Trophoblast cell (in vitro differentiated cells and primary cell): ENCODE data around the gene TTLL11.
A peak's percentile ranks its signal among the peaks of the same experiment; 100 is the strongest.

Experiments
- DNase-seq, 2 donors: peaks; one replicate each; pipeline ENCODE4 v3.0.0-alpha.2; 2016
- H2AFZ ChIP-seq: 2 replicates; pipeline ENCODE4 v1.6.1; 2013; ENCODE audit warnings: low read length, moderate library complexity, mild to moderate bottlenecking; ENCODE audit not compliant: insufficient read depth, poor library complexity
- H2AK5ac ChIP-seq: 2 replicates; pipeline ENCODE4 v1.6.1; 2013; ENCODE audit warnings: mild to moderate bottlenecking, low read length
- H2BK120ac ChIP-seq: 2 replicates; pipeline ENCODE4 v1.6.1; 2013; ENCODE audit warnings: low read length, mild to moderate bottlenecking, moderate library complexity; ENCODE audit not compliant: insufficient read depth, poor library complexity
- H2BK12ac ChIP-seq: 2 replicates; pipeline ENCODE4 v1.6.1; 2013; ENCODE audit warnings: mild to moderate bottlenecking, low read length, moderate library complexity
- H2BK5ac ChIP-seq: 2 replicates; pipeline ENCODE4 v1.6.1; 2013; ENCODE audit warnings: low read length, low read depth, moderate library complexity, mild to moderate bottlenecking; ENCODE audit not compliant: poor library complexity
- H3K14ac ChIP-seq: 2 replicates; pipeline ENCODE4 v1.6.1; 2013; ENCODE audit warnings: mild to moderate bottlenecking, low read length
- H3K18ac ChIP-seq: 2 replicates; pipeline ENCODE4 v1.6.1; 2013; ENCODE audit warnings: mild to moderate bottlenecking, low read length
- H3K23ac ChIP-seq: 2 replicates; pipeline ENCODE4 v1.6.1; 2013; ENCODE audit warnings: low read length
- H3K27ac ChIP-seq: 2 replicates; pipeline ENCODE4 v1.5.1; 2013; ENCODE audit warnings: low read depth, mild to moderate bottlenecking, inconsistent platforms, low read length, moderate library complexity
- H3K27me3 ChIP-seq: 2 replicates; pipeline ENCODE4 v1.6.1; 2013; ENCODE audit warnings: inconsistent platforms, mild to moderate bottlenecking, low read length, moderate library complexity; ENCODE audit not compliant: insufficient read depth
- H3K36me3 ChIP-seq, 2 experiments: 1 replicate in 1 of 2; 2 replicates in 1 of 2; pipeline ENCODE4 v1.6.1; 2013; ENCODE audit warnings: low read length in 2 of 2, mild to moderate bottlenecking in 2 of 2, moderate library complexity in 1 of 2; ENCODE audit not compliant: insufficient read depth in 2 of 2, control insufficient read depth in 1 of 2
- H3K4ac ChIP-seq: 2 replicates; pipeline ENCODE4 v1.6.1; 2013; ENCODE audit warnings: low read depth, mild to moderate bottlenecking, low read length, moderate library complexity
- H3K4me1 ChIP-seq, 2 experiments: 1 replicate in 1 of 2; 2 replicates in 1 of 2; pipeline ENCODE4 v1.6.1; 2013; ENCODE audit warnings: low read length in 2 of 2, mild to moderate bottlenecking in 2 of 2, moderate library complexity in 1 of 2; ENCODE audit not compliant: insufficient read depth in 2 of 2, control insufficient read depth in 1 of 2
- H3K4me2 ChIP-seq: 2 replicates; pipeline ENCODE4 v1.6.1; 2013; ENCODE audit warnings: inconsistent platforms, mild to moderate bottlenecking, low read length, moderate library complexity
- H3K4me3 ChIP-seq: 2 replicates; pipeline ENCODE4 v1.5.1; 2013; ENCODE audit warnings: mild to moderate bottlenecking, low read depth, low read length, inconsistent platforms
- H3K79me1 ChIP-seq: one replicate; pipeline ENCODE4 v1.6.1; 2013; ENCODE audit warnings: low read length
- H3K79me2 ChIP-seq: 2 replicates; pipeline ENCODE4 v1.6.1; 2013; ENCODE audit warnings: low read length, mild to moderate bottlenecking; ENCODE audit not compliant: control insufficient read depth, insufficient read depth, poor library complexity
- H3K9ac ChIP-seq: 2 replicates; pipeline ENCODE4 v1.6.1; 2013; ENCODE audit warnings: mild to moderate bottlenecking, low read length
- H3K9me3 ChIP-seq: 2 replicates; pipeline ENCODE4 v1.6.1; 2013; ENCODE audit warnings: low read depth, mild to moderate bottlenecking, control low read depth, inconsistent platforms, low read length; ENCODE audit not compliant: insufficient read depth
- H4K12ac ChIP-seq: 2 replicates; pipeline ENCODE4 v1.6.1; 2013; ENCODE audit warnings: low read depth, mild to moderate bottlenecking, low read length, moderate library complexity
- H4K8ac ChIP-seq: 2 replicates; pipeline ENCODE4 v1.6.1; 2013; ENCODE audit warnings: low read depth, mild to moderate bottlenecking, low read length, moderate library complexity
- H4K91ac ChIP-seq: one replicate; pipeline ENCODE4 v1.6.1; 2013; ENCODE audit warnings: low read depth, mild to moderate bottlenecking, low read length, moderate library complexity
- WGBS: extraction: QIAGEN DNeasy Blood & Tissue Kit; methylation state at CpG from one replicate; pipeline ENCODE4 v1.1.7; 2013; ENCODE audit warnings: missing lambda C conversion rate; ENCODE audit not compliant: insufficient read length, insufficient coverage; ENCODE audit errors: extremely low coverage; 5-methylcytosine and 5-hydroxymethylcytosine counted together

The TTLL11 gene

DNA sequence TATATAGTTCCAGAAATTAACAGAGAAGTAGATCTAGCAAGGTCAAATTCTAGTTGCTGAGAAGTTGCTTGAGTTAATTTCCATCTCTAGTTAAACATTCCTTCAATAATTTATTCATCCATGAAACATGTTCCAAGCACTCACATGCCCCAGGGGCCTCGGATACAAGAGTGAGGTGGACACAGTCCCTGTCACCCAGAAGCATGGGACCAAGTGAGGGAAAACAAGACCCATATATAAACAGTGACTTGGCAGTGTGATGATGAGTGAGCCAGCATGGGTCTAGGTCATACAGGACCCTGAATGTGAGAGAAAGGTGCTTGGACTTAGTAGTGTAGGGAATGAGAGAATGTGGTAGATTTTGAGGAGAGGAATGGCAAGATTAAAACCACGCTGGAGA is 216.9 kb downstream of the TTLL11 start:
- no peak overlapping the region for H4K8ac ChIP-seq
- no peak overlapping the region for H2BK5ac ChIP-seq
- no peak overlapping the region for H3K9ac ChIP-seq
- H2BK12ac ChIP-seq, result no peak overlapping the region
- no peaks in the 10 kb centered on the region for H3K27me3 ChIP-seq
- H4K12ac ChIP-seq, result no peak overlapping the region
- no peak overlapping the region for H2AFZ ChIP-seq
- H3K27ac ChIP-seq, result no peak overlapping the region
- H3K36me3 ChIP-seq, result no peaks in the 10 kb centered on the region
- H3K4me2 ChIP-seq, result no peak overlapping the region
- H3K4me3 ChIP-seq, result no peak overlapping the region
- H2BK120ac ChIP-seq, result no peak overlapping the region
- H3K79me1 ChIP-seq, result no peaks in the 10 kb centered on the region
- no peak overlapping the region for H3K14ac ChIP-seq
- DNase-seq, result peak in 1 of 2 donors; percentile 7
- no peak overlapping the region for H4K91ac ChIP-seq
- WGBS, result no CpG with 5 or more reads among the region's 2 CpGs
- H3K79me2 ChIP-seq, result no peaks in the 10 kb centered on the region
- no peak overlapping the region for H3K18ac ChIP-seq
- H3K4ac ChIP-seq, result no peak overlapping the region
- H2AK5ac ChIP-seq, result no peak overlapping the region
- H3K23ac ChIP-seq, result no peak overlapping the region
- H3K9me3 ChIP-seq, result no peaks in the 10 kb centered on the region
- no peaks in the 10 kb centered on the region for H3K4me1 ChIP-seq

DNA sequence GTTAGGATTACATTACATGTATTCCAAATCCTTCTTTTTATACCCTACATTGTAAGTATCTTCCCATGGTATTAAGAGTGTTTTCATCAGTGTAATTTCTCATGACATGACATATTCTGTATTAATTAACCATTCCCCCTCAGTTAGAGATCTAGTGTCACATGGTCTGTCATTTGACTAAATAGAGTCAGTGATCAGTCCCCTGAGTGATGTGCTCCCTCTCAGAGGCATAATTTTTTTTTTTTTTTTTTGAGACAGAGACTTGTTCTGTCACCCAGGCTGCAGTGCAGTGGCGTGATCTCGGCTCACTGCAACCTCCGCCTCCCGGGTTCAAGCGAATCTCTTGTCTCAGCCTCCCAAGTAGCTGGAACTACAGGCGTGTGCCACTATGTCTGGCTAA is 218.6 kb downstream of the TTLL11 start:
- Histone ChIP-seq H3K27me3 (no peaks in the 10 kb centered on the region), H3K9me3 (no peaks in the 10 kb centered on the region), H2BK120ac (no peak overlapping the region), H4K91ac (no peak overlapping the region), H2AK5ac (no peak overlapping the region), H2BK12ac (no peak overlapping the region), H3K18ac (no peak overlapping the region), H3K27ac (no peak overlapping the region), H3K9ac (no peak overlapping the region), H2BK5ac (no peak overlapping the region), H4K8ac (no peak overlapping the region), H3K36me3 (no peaks in the 10 kb centered on the region), H3K14ac (no peak overlapping the region), H3K4me2 (no peak overlapping the region), H3K79me1 (no peaks in the 10 kb centered on the region), H3K23ac (no peak overlapping the region), H3K4me1 (no peaks in the 10 kb centered on the region), H3K4me3 (no peak overlapping the region), H3K79me2 (no peaks in the 10 kb centered on the region), H4K12ac (no peak overlapping the region), H2AFZ (no peak overlapping the region), H3K4ac (no peak overlapping the region)
- no peak for DNase-seq
- no CpG with 5 or more reads among the region's 6 CpGs for WGBS

DNA sequence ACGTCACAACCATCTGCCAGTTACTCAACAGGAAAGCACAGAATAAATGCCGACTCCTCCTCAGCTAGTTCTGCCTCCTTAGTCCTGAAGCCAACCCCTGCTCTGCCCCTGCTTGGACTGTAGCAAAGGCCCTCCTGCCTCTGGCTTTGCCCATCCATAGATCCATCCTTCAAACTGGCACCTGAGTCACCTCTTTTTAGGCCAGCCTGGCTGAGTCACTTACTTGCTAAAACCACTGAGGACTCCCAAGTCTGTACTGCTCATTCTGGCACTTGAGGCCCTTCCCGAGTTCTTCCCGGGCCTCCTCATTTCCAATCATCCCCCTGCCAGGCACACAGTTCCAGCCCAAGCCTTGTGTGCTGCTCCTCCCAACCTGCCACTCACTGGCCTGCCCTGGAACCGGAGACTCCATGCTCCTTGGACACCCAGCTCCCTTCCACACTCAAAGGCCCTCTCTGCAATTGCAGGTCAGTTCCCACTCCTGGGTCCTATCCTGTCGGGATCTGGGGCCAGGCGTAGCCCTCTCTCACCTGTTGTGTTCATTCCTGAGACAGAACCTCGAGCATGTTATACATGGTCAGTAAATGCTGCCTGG is 221.6 kb downstream of the TTLL11 start:
- Histone ChIP-seq H3K9ac (no peak overlapping the region), H3K18ac (no peak overlapping the region), H2AK5ac (no peak overlapping the region), H3K23ac (no peak overlapping the region), H3K27me3 (no peaks in the 10 kb centered on the region), H3K79me1 (no peaks in the 10 kb centered on the region), H3K27ac (no peak overlapping the region), H3K4ac (no peak overlapping the region), H2BK12ac (no peak overlapping the region), H3K4me3 (no peak overlapping the region), H3K4me1 (no peaks in the 10 kb centered on the region), H4K91ac (no peak overlapping the region), H3K79me2 (no peaks in the 10 kb centered on the region), H2BK5ac (no peak overlapping the region), H3K4me2 (no peak overlapping the region), H2BK120ac (no peak overlapping the region), H3K14ac (no peak overlapping the region), H2AFZ (no peak overlapping the region), H3K9me3 (no peaks in the 10 kb centered on the region), H3K36me3 (no peaks in the 10 kb centered on the region), H4K8ac (no peak overlapping the region), H4K12ac (no peak overlapping the region)
- DNase-seq, result no peak
- WGBS, result no CpG with 5 or more reads among the region's 8 CpGs

DNA sequence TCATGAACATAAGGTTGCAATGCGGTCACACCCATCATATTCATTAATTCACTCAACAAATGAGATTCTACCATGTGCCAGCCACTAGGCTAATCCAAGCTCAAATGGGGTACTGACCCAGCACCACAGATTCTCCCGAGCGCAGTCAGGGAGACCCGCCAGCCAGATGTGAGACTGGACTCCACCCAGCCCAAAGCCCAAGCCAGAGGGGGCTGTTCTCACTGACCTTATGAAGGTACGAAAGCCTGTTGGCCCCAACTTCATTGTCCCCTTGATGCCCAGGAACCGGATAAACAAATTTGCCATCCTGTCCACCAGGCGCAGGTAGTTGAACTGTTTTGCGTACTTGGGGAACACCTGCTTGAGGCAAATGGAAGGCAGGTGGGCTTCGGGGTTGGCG is 222.8 kb downstream of the TTLL11 start:
- Histone ChIP-seq H3K36me3 (no peaks in the 10 kb centered on the region), H4K8ac (no peak overlapping the region), H2BK12ac (no peak overlapping the region), H3K18ac (no peak overlapping the region), H4K91ac (no peak overlapping the region), H3K4me2 (no peak overlapping the region), H3K27me3 (no peaks in the 10 kb centered on the region), H3K4me3 (peak overlapping the region; percentile 23), H3K14ac (no peak overlapping the region), H3K79me1 (no peaks in the 10 kb centered on the region), H2BK120ac (no peak overlapping the region), H2BK5ac (no peak overlapping the region), H3K4ac (no peak overlapping the region), H2AK5ac (no peak overlapping the region), H4K12ac (no peak overlapping the region), H3K23ac (no peak overlapping the region), H3K9ac (no peak overlapping the region), H2AFZ (no peak overlapping the region), H3K27ac (no peak overlapping the region), H3K9me3 (no peaks in the 10 kb centered on the region), H3K79me2 (no peaks in the 10 kb centered on the region), H3K4me1 (no peaks in the 10 kb centered on the region)
- DNase-seq, result no peak
- no CpG with 5 or more reads among the region's 10 CpGs for WGBS
